ENCODE measurements around the gene CDPF1. TPM values are rescaled to one million over a fixed set of nuclear protein-coding genes. Genes with fewer than 3 reads are reported as not detected.
"Not testable (repeated sequence)": the region's sequence is repeated elsewhere in the genome, so short reads cannot be mapped to it uniquely, and the experiment has no call there.

The CDPF1 gene
- total and polyA plus RNA-seq, 2 experiments from 2014 or later, result 10.1 to 14.5 TPM

DNA sequence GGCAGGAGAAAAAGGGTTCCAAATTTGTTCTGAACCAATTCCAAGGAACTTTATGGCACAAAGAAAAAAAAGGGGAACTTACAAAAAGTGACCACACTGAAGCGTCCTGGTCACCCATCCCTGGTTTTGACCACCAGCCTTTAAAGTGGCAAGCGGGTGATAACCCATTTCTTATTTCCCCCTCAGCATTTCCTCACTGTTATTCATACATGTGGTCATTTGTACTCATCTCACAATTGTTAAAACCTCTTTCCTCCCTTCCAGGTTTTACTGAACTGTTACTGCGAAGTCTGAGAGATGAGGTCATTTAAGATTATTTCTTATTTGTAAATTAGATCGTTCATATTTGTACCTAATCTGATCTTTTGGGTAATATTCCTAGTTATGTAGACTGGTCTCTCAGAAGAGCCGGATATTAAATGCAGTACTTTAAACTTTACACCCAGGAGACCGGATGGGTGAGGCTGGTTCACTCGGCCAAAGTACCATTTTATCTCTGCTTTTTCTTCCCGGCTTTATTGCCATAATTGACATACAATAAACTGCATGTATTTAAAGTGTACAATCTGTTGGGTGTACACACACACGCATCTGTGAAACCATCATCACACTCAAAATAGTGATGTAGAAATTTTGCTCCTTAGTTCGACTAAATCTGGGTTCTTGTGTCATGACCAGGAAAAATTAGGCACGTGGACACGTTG, 47.0 kb downstream of the CDPF1 start (continued):
- TF ChIP-seq, protein P1, sequence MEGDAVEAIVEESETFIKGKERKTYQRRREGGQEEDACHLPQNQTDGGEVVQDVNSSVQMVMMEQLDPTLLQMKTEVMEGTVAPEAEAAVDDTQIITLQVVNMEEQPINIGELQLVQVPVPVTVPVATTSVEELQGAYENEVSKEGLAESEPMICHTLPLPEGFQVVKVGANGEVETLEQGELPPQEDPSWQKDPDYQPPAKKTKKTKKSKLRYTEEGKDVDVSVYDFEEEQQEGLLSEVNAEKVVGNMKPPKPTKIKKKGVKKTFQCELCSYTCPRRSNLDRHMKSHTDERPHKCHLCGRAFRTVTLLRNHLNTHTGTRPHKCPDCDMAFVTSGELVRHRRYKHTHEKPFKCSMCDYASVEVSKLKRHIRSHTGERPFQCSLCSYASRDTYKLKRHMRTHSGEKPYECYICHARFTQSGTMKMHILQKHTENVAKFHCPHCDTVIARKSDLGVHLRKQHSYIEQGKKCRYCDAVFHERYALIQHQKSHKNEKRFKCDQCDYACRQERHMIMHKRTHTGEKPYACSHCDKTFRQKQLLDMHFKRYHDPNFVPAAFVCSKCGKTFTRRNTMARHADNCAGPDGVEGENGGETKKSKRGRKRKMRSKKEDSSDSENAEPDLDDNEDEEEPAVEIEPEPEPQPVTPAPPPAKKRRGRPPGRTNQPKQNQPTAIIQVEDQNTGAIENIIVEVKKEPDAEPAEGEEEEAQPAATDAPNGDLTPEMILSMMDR (conservative IDR thresholded peaks at IDR 0.05; ENCODE audit: low read depth in 2 of 2), result no peak
- TF ChIP-seq, protein P2, sequence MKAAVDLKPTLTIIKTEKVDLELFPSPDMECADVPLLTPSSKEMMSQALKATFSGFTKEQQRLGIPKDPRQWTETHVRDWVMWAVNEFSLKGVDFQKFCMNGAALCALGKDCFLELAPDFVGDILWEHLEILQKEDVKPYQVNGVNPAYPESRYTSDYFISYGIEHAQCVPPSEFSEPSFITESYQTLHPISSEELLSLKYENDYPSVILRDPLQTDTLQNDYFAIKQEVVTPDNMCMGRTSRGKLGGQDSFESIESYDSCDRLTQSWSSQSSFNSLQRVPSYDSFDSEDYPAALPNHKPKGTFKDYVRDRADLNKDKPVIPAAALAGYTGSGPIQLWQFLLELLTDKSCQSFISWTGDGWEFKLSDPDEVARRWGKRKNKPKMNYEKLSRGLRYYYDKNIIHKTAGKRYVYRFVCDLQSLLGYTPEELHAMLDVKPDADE (IDR thresholded peaks at IDR 0.05), result no peak
- no peak for TF ChIP-seq NANOG (IDR thresholded peaks at IDR 0.05; ENCODE audit: borderline replicate concordance)
- TF ChIP-seq JUNB (IDR thresholded peaks at IDR 0.05; ENCODE audit: unreplicated experiment), result no peak
- no peak for TF ChIP-seq CREB1 (CRISPR knock-in tag; IDR thresholded peaks at IDR 0.05; ENCODE audit: low read depth)
- TF ChIP-seq STAT1 (IDR thresholded peaks at IDR 0.05; ENCODE audit: unreplicated experiment), result no peak

DNA sequence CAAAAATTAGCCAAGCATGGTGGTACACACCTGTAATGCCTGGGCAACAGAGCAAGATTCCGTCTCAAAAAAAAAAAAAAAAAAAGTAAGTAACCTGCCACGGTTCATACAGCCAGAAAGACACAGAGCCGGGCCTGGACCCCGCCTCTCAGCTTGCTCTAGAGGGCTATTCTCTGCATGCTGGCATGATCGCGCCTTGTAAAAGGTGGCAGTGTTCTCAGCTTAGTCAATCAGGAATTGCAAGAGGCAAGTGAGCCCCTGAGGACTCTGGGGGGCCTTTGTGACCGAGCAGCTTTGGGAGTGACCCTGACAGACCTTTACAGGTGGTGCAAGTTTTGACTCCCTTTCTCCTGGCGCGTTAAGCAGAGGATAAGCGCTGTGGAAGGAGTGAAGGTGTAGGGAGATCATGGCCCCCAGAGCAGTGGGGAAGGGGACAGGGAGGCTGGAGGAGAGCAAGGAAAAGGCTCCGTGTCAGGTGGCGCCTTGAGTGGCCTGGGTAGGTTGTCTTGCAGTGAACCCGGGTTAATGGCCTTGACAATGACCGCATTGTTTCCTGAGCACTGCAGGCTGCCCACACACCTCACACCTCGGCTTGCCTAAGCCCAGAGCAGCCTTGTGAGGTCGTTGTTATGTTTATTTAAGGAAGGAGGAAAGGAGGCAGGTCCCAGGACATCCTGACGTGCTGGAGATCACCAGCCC, 48.9 kb downstream of the CDPF1 start:
- no peaks in the 10 kb centered on the region for H4K20me1 ChIP-seq (replicated peaks; ENCODE audit: insufficient read depth)
- H3K4me2 ChIP-seq, result peak overlapping the region; percentile 61
- DNase-seq (ENCODE audit: low spot score) (peak; percentile 75), ATAC-seq (peak; percentile 97)
- H3F3A ChIP-seq (replicated peaks; ENCODE audit: low read depth), result no peaks in the 10 kb centered on the region
- no peaks in the 10 kb centered on the region for H3K79me2 ChIP-seq (replicated peaks; ENCODE audit: insufficient read depth)
- peak overlapping the region; percentile 7; the same call in 1 of the 3 replicates for H3K4me3 Mint-ChIP-seq
- H3K27ac ChIP-seq (ENCODE audit: low read depth), result 0 out of 2 replicates have a peak overlapping the region, but pooled peaks have one; percentile 56
- TF ChIP-seq ZNF114 (CRISPR knock-in tag; IDR thresholded peaks at IDR 0.05) (no peak), STAT1 (IDR thresholded peaks at IDR 0.05; ENCODE audit: unreplicated experiment) (no peak), NANOG (IDR thresholded peaks at IDR 0.05; ENCODE audit: borderline replicate concordance) (no peak)
- peaks cover 10% of the 10 kb centered on the region; the same call in 2 of the 3 replicates for H3K9me3 Mint-ChIP-seq
- peaks cover 5% of the 10 kb centered on the region; the same call in 1 of the 2 replicates for H3K9me2 ChIP-seq (ENCODE audit: insufficient read depth)
- peaks cover 9% of the 10 kb centered on the region for H3K27me3 Mint-ChIP-seq (ENCODE audit: insufficient read depth, low read depth, poor library complexity)
- 0 out of 2 replicates have a peak overlapping the region, but pooled peaks have one; percentile 29 for H3K4me3 ChIP-seq
- no peak overlapping the region for H2AFZ ChIP-seq
- no peaks in the 10 kb centered on the region for H3K27me3 ChIP-seq (ENCODE audit: insufficient read depth)
- H3K36me3 ChIP-seq (ENCODE audit: insufficient read depth), result no peaks in the 10 kb centered on the region
- H3K4me1 Mint-ChIP-seq, result peaks cover 15% of the 10 kb centered on the region; the same call in 2 of the 3 replicates
- peaks cover 16% of the 10 kb centered on the region; the same call in 1 of the 3 replicates for H3K36me3 Mint-ChIP-seq (ENCODE audit: low read depth)
- H3K4me1 ChIP-seq (ENCODE audit: insufficient read depth), result peaks cover 7% of the 10 kb centered on the region
- H3K27ac Mint-ChIP-seq, result no peak overlapping the region

DNA sequence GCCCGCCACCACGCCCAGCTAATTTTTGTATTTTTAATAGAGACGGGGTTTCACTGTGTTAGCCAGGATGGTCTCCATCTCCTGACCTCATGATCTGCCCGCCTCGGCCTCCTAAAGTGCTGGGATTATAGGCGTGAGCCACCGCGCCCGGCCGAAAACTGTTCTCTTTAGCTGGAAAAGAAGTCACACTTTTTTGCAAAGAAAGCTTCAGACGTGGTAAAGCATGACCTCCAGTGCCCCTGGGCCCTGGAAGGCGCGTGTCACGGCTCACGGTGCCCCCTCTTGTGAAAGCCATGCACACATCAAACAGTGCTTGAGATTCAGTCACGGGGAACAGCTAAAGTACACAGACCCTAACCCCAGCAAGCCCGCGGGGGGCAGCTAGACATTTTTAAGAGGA, 51.3 kb downstream of the CDPF1 start:
- not testable (repeated sequence) for H3K79me2 ChIP-seq (replicated peaks; ENCODE audit: insufficient read depth); H3K9me3 Mint-ChIP-seq; H4K20me1 ChIP-seq (replicated peaks; ENCODE audit: insufficient read depth); H3K36me3 ChIP-seq (ENCODE audit: insufficient read depth); DNase-seq (ENCODE audit: low spot score); H2AFZ ChIP-seq; H3K27ac ChIP-seq (ENCODE audit: low read depth); H3K4me3 Mint-ChIP-seq; H3F3A ChIP-seq (replicated peaks; ENCODE audit: low read depth); H3K4me3 ChIP-seq; ATAC-seq; H3K36me3 Mint-ChIP-seq (ENCODE audit: low read depth); H3K9me2 ChIP-seq (ENCODE audit: insufficient read depth); H3K27ac Mint-ChIP-seq; H3K27me3 Mint-ChIP-seq (ENCODE audit: insufficient read depth, low read depth, poor library complexity); H3K27me3 ChIP-seq (ENCODE audit: insufficient read depth); H3K4me2 ChIP-seq; H3K4me1 ChIP-seq (ENCODE audit: insufficient read depth)
- H3K4me1 Mint-ChIP-seq, result peaks cover 15% of the 10 kb centered on the region; the same call in 2 of the 3 replicates

All from GM23338 (cell line).